Activated CD8-positive, alpha-beta memory T cell treated with anti-CD3 and anti-CD28 coated beads, Interleukin-2, amount 10 ng/mL, durations not matched to agents 7 days and 5 days (primary cell): ENCODE results near the gene DPY19L3. TPM values are rescaled to one million over a fixed set of nuclear protein-coding genes. Genes with fewer than 3 reads are reported as not detected.
"Not testable (repeated sequence)": the region's sequence is repeated elsewhere in the genome, so short reads cannot be mapped to it uniquely, and the experiment has no call there.

Experiments
- ATAC-seq: fragments of 150-1000 bp; cut with Tn5 transposase; one replicate; pipeline ENCODE4 v1.10.0; 2021; ENCODE audit warnings: moderate library complexity
- CTCF ChIA-PET: fragments of 350-600 bp; sonication (Branson Sonifier 250); formaldehyde crosslinking; loops from one replicate; lab custom pipeline; 2021; ENCODE audit warnings: antibody characterized with exemption; lab: Charles Lee
- DNase-seq: peaks from one replicate; pipeline ENCODE4 v3.0.0-alpha.2; 2020
- H3K27ac Mint-ChIP-seq: one replicate; pipeline ENCODE4 v1.8.0; 2021; ENCODE audit warnings: mild to moderate bottlenecking, mixed read lengths
- H3K27me3 Mint-ChIP-seq: one replicate; pipeline ENCODE4 v1.8.0; 2021; ENCODE audit warnings: mixed read lengths
- H3K36me3 Mint-ChIP-seq: one replicate; pipeline ENCODE4 v1.8.0; 2021; ENCODE audit warnings: mild to moderate bottlenecking, mixed read lengths
- H3K4me1 Mint-ChIP-seq: one replicate; pipeline ENCODE4 v1.8.0; 2021; ENCODE audit warnings: mixed read lengths
- H3K4me3 Mint-ChIP-seq: one replicate; pipeline ENCODE4 v1.8.0; 2021; ENCODE audit warnings: mild to moderate bottlenecking, moderate library complexity, mixed read lengths
- H3K9me3 Mint-ChIP-seq: one replicate; pipeline ENCODE4 v1.8.0; 2022; ENCODE audit warnings: low read depth, mixed read lengths
- total RNA-seq, 2 experiments: library from RNA; stranded (reverse); gene quantifications; one replicate each; pipeline ENCODE4 v1.2.3, GENCODE V29; 2021

DPY19L3 gene
- total RNA-seq, 2 experiments from 2014 or later = 8.9 to 10.2 TPM

DNA sequence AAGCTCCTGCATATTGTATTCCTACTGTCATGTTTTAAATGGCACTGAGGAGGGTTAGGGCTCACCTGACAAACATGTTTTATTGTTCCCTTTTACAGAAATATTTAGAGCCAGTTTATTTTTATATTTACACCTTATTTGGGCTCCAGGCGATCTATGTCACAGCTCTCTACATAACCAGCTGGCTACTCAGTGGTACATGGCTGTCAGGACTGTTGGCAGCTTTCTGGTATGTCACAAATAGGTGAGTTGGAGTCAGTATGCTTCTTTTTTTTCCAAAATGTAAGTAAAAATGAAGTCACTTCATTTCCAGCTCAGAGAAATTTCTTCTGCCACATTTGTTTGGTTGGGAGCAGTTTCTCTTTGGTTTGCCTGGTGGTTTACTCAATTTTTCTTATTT is 31.5 kb downstream of the DPY19L3 start:
- Mint-ChIP-seq H3K4me1 (peaks cover 1% of the 10 kb centered on the region), H3K36me3 (peaks cover 5% of the 10 kb centered on the region), H3K9me3 (no peaks in the 10 kb centered on the region), H3K4me3 (no peak overlapping the region), H3K27me3 (no peaks in the 10 kb centered on the region), H3K27ac (no peak overlapping the region)
- DNase-seq (no peak), ATAC-seq (no peak)
- CTCF ChIA-PET = no interaction called here

- Mint-ChIP-seq H3K36me3 (peaks cover 5% of the 10 kb centered on the region), H3K4me3 (no peak overlapping the region), H3K27me3 (no peaks in the 10 kb centered on the region), H3K9me3 (no peaks in the 10 kb centered on the region), H3K27ac (no peak overlapping the region), H3K4me1 (peaks cover 2% of the 10 kb centered on the region)
- DNase-seq (no peak), ATAC-seq (no peak)
- CTCF ChIA-PET = no interaction called here
Observed at GRCh38 chr19:32438751-32439150, 33.2 kb downstream of the DPY19L3 start.

- H3K27ac Mint-ChIP-seq = no peak overlapping the region
- CTCF ChIA-PET = no interaction called here
- H3K4me3 Mint-ChIP-seq = no peak overlapping the region
- no peaks in the 10 kb centered on the region for H3K27me3 Mint-ChIP-seq
- peaks cover 4% of the 10 kb centered on the region for H3K36me3 Mint-ChIP-seq
- H3K4me1 Mint-ChIP-seq = peaks cover 2% of the 10 kb centered on the region
- no peaks in the 10 kb centered on the region for H3K9me3 Mint-ChIP-seq
- no peak for DNase-seq
- no peak for ATAC-seq
Observed at GRCh38 chr19:32442650-32443049, 37.1 kb downstream of the DPY19L3 start.

DNA sequence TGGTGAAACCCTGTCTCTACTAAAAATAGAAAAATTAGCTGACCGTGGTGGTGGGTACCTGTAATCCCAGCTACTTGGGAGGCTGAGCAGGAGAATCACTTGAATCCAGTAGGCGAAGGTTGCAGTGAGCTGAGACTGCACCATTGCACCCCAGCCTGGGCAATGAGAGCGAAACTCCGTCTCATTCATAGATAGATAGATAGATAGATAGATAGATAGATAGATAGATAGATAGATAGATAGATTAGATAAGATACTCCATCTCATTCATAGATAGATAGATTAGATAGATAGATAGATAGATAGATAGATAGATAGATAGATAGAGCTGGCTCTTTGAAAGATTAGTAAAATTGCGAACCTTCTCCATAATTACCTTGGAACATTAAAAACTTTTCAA is 42.0 kb downstream of the DPY19L3 start:
- not testable (repeated sequence) for DNase-seq, H3K9me3 Mint-ChIP-seq, ATAC-seq, H3K27ac Mint-ChIP-seq, H3K36me3 Mint-ChIP-seq, H3K27me3 Mint-ChIP-seq, H3K4me3 Mint-ChIP-seq, H3K4me1 Mint-ChIP-seq
- CTCF ChIA-PET = interaction anchor here (0.9 kb wide), 1 partner anchor 19 kb away, joined by 3 read pairs; no protein-coding TSS in a partner anchor

- peaks cover 7% of the 10 kb centered on the region for H3K4me1 Mint-ChIP-seq
- no peak overlapping the region for H3K27ac Mint-ChIP-seq
- DNase-seq (no peak), ATAC-seq (no peak)
- H3K9me3 Mint-ChIP-seq = no peaks in the 10 kb centered on the region
- no peaks in the 10 kb centered on the region for H3K36me3 Mint-ChIP-seq
- no peak overlapping the region for H3K4me3 Mint-ChIP-seq
- CTCF ChIA-PET = no interaction called here
- H3K27me3 Mint-ChIP-seq = no peaks in the 10 kb centered on the region
Observed at GRCh38 chr19:32448026-32448425, 42.5 kb downstream of the DPY19L3 start.

GRCh38 chr19:32450217-32450616 is 44.6 kb downstream of the DPY19L3 start:
- DNase-seq (no peak), ATAC-seq (no peak)
- H3K36me3 Mint-ChIP-seq = no peaks in the 10 kb centered on the region
- H3K4me1 Mint-ChIP-seq = peaks cover 7% of the 10 kb centered on the region
- H3K27me3 Mint-ChIP-seq = no peaks in the 10 kb centered on the region
- H3K27ac Mint-ChIP-seq = no peak overlapping the region
- no peak overlapping the region for H3K4me3 Mint-ChIP-seq
- CTCF ChIA-PET = no interaction called here
- no peaks in the 10 kb centered on the region for H3K9me3 Mint-ChIP-seq

DNA sequence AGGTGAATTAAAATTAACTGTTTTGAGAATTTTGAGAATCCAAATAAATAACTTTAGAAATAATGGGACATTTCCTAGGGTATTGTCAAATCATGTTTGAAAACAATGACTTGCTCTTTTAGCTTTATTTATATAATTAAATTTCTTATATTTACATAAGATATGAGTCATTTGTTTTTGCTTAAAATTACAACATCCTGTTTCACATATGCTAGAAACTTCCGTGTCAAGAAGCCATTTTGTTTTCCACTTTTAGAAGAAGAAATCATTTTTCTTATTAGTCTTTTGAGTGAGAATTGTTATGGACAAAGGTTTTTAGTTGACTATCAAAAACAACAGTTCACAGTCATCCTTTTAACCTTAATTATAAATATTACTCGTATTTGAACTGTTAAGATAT is 48.2 kb downstream of the DPY19L3 start:
- CTCF ChIA-PET = no interaction called here
- DNase-seq (no peak), ATAC-seq (no peak)
- no peak overlapping the region for H3K4me3 Mint-ChIP-seq
- no peaks in the 10 kb centered on the region for H3K27me3 Mint-ChIP-seq
- H3K4me1 Mint-ChIP-seq = peaks cover 13% of the 10 kb centered on the region
- H3K9me3 Mint-ChIP-seq = no peaks in the 10 kb centered on the region
- peaks cover 9% of the 10 kb centered on the region for H3K36me3 Mint-ChIP-seq
- no peak overlapping the region for H3K27ac Mint-ChIP-seq

- H3K4me3 Mint-ChIP-seq = no peak overlapping the region
- ATAC-seq = no peak
- no peak for DNase-seq
- H3K4me1 Mint-ChIP-seq = peaks cover 16% of the 10 kb centered on the region
- CTCF ChIA-PET = interaction anchor here (0.6 kb wide), 1 partner anchor 32 kb away, joined by 3 read pairs; no protein-coding TSS in a partner anchor
- H3K27ac Mint-ChIP-seq = no peak overlapping the region
- no peaks in the 10 kb centered on the region for H3K27me3 Mint-ChIP-seq
- H3K36me3 Mint-ChIP-seq = peaks cover 16% of the 10 kb centered on the region
- H3K9me3 Mint-ChIP-seq = no peaks in the 10 kb centered on the region
Observed at GRCh38 chr19:32456406-32456805, 50.8 kb downstream of the DPY19L3 start.

DNA sequence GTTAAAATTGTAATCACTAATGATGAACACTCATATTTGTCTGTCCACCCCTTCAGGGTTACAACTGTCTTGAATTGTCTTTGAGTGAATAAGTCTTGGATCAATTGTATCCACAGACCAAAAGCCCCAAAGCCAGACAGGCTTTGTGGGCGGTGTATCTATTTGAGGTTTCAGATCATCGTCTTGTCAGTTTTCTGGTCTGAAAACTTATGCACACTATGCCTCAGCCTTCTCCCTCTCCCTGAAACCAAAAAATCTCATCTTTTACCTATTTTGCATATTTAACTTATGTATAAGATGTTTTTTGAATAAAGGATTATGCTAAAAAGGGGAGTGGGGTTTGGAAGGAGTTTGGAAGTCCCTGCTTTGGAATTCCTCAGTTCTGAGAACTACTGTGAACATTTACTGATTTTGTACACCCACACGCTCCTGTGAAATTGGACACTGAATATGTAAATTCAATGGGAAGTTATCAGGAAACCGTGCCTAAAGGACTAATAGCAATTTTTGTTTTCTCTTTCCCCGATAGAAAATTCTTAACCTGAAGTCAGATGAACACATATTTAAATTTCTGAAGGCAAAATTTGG is 52.1 kb downstream of the DPY19L3 start:
- Mint-ChIP-seq H3K27ac (no peak overlapping the region), H3K4me1 (peaks cover 16% of the 10 kb centered on the region), H3K4me3 (no peak overlapping the region), H3K36me3 (peaks cover 16% of the 10 kb centered on the region), H3K27me3 (no peaks in the 10 kb centered on the region), H3K9me3 (no peaks in the 10 kb centered on the region)
- DNase-seq (no peak), ATAC-seq (no peak)
- CTCF ChIA-PET = no interaction called here

DNA sequence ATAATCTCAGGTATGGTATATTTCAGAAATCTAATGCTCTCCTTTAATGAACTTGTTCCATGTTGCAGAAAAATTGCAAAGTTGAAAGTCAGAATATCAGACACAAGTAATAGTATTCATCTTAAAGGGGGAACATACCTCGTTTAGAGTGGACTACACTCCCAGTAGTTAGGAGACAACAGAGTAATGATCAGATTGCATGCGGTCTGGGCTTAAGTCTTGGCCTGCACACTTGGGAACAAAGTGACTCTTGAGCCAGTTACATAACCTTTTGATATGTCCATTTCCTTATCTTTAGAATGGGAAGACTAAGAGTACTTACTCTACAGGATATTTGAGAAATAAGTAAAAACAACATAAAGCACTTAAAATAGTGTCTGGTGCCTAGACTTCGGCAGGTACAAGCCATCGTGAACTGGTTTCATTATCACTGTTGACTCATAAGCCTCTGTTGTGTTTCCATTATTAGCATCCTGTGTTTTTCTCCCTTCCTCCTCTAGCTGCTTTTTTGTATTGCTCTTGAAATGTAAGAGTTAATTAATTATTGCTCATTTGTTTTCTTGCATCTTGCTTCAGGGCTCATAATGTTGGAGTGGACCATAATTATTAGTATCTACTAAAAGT is 53.0 kb downstream of the DPY19L3 start:
- DNase-seq = no peak
- Mint-ChIP-seq H3K9me3 (no peaks in the 10 kb centered on the region), H3K36me3 (peaks cover 16% of the 10 kb centered on the region), H3K27ac (peak overlapping the region; percentile 81), H3K4me3 (peak overlapping the region; percentile 58), H3K27me3 (no peaks in the 10 kb centered on the region), H3K4me1 (peaks cover 16% of the 10 kb centered on the region)
- CTCF ChIA-PET = no interaction called here
- ATAC-seq = peak; percentile 86

DNA sequence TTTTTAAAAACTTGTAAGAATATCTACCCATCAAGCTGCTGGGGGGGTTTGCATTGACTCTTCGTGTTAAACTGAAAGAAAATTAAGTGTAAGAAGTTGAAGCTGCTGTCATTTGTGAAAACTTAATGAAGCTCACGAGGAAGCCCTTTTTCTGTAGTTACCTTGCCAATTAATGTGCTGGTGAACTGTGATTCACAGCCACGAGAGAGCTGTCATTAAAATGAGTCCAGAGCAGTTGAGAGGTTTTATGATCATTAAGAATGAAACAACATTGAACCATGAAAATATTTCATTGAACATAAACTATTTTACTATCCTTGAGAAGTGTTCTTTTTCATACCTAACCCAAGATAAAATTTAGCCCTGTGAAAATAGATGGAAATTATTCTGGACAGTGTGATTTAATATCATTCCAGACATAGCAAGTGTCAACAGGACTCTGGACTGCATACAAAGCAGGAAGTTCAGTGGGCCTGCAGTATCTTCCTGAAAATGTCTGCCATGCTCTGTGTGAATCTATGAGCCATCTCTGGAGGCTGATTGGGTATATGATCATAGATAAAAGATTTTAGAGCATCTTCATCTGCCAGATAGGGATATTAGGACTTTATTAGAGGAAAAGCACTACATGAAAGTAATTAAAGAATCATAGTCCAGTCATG is 53.8 kb downstream of the DPY19L3 start:
- Mint-ChIP-seq H3K27ac (peak overlapping the region; percentile 81), H3K4me1 (peaks cover 16% of the 10 kb centered on the region), H3K36me3 (peaks cover 16% of the 10 kb centered on the region), H3K9me3 (no peaks in the 10 kb centered on the region), H3K4me3 (peak overlapping the region; percentile 58), H3K27me3 (no peaks in the 10 kb centered on the region)
- CTCF ChIA-PET = no interaction called here
- DNase-seq = no peak
- no peak for ATAC-seq

- Mint-ChIP-seq H3K36me3 (peaks cover 16% of the 10 kb centered on the region), H3K27me3 (no peaks in the 10 kb centered on the region), H3K9me3 (no peaks in the 10 kb centered on the region), H3K4me3 (no peak overlapping the region), H3K4me1 (peaks cover 18% of the 10 kb centered on the region), H3K27ac (no peak overlapping the region)
- ATAC-seq (no peak), DNase-seq (no peak)
- CTCF ChIA-PET = no interaction called here
Observed at GRCh38 chr19:32460476-32460875, 54.9 kb downstream of the DPY19L3 start.

DNA sequence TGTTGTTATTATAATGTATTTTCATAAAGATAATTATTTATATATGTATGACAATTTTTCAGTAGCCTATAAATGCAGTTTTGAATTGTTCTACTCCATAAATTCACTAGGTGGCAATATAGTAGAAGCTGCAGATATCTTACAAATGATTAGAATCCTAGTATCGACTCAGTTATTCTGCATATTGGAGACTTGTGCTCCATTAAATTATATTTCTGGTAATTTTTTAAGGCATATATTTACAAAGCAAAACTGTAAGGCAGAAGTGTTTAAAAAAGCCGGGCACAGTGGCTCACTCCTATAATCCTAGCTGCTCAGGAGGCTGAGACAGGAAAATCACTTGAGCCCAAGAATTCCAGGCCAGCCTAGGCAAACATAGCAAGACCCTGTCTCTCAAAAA is 58.7 kb downstream of the DPY19L3 start:
- Mint-ChIP-seq H3K27me3 (no peaks in the 10 kb centered on the region), H3K9me3 (no peaks in the 10 kb centered on the region), H3K4me1 (peaks cover 7% of the 10 kb centered on the region), H3K27ac (no peak overlapping the region), H3K36me3 (peaks cover 4% of the 10 kb centered on the region), H3K4me3 (no peak overlapping the region)
- DNase-seq (no peak), ATAC-seq (no peak)
- CTCF ChIA-PET = interaction anchor here (1.1 to 1.6 kb wide), 5 partner anchors 24 to 109 kb away, joined by 3 to 5 read pairs (median 3); partner anchors contain the start of gene DPY19L3

DNA sequence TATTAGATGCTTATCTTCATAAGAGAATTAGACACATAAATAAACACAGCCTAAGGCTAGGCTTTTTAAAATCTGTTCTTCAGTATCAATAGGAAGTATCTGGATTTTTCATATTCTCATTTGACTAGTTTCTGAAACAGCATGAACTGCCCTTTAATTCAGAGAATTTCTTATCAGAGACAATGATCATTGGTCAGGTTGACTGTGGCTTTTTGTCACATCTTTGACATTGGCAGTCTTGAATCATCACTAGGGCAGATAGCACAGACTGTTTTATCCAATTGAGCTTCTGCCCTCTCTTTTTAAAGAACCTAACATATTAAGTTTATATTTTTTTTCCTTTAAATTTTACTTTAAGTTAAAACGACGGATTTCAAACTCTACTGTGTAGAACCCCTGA is 59.6 kb downstream of the DPY19L3 start:
- H3K36me3 Mint-ChIP-seq = no peaks in the 10 kb centered on the region
- DNase-seq (no peak), ATAC-seq (no peak)
- no peaks in the 10 kb centered on the region for H3K27me3 Mint-ChIP-seq
- H3K4me3 Mint-ChIP-seq = no peak overlapping the region
- H3K4me1 Mint-ChIP-seq = peaks cover 2% of the 10 kb centered on the region
- H3K27ac Mint-ChIP-seq = no peak overlapping the region
- CTCF ChIA-PET = interaction anchor here (1.1 to 1.6 kb wide), 4 partner anchors 60 to 108 kb away, joined by 3 to 5 read pairs (median 4); partner anchors contain the start of gene DPY19L3
- no peaks in the 10 kb centered on the region for H3K9me3 Mint-ChIP-seq
